ENCODE measurements around the gene DACT2. TPM values are rescaled to one million over a fixed set of nuclear protein-coding genes. Genes with fewer than 3 reads are reported as not detected.

Gene DACT2
- total RNA-seq, 4 donors from 2014 or later: 0.27 TPM; not detected in 3

DNA sequence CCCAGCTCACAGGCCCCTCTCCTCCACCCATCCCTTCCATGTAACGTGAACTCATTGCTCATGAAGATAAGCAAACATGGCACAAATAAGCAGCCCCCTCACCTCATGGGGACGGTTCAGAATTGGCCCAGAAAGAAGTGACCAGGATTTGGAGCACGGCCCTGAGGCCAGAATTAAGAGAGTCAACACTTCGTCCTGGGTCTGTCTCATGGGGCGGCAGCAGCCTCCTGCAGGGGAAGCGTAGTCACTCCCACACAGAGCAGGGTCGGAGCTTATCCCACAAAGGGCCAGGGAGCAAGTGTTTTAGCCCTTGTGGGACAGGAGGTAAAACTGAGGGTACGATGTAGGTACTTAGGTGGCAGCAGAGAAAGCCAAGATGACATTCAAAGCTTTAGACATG is 28.6 kb upstream of the DACT2 start:
- intact Hi-C loops (cut with DNase I): no loop called here
- H3K4me3 ChIP-seq (replicated peaks in 1 of 3): no peak overlapping the region
- no peak overlapping the region for H3K27ac ChIP-seq
- H3K36me3 ChIP-seq: no peaks in the 10 kb centered on the region
- DNase-seq: no peak
- no peaks in the 10 kb centered on the region for H3K4me1 ChIP-seq
- H3K9me3 ChIP-seq: no peaks in the 10 kb centered on the region
- no peak for TF ChIP-seq CTCF (IDR thresholded peaks at IDR 0.05)
- no peak for TF ChIP-seq POLR2A (IDR thresholded peaks at IDR 0.05)
- H3K27me3 ChIP-seq: no peaks in the 10 kb centered on the region
- WGBS, 2 donors: 78 to 90% methylated on average over 8 of the region's 8 CpGs

DNA sequence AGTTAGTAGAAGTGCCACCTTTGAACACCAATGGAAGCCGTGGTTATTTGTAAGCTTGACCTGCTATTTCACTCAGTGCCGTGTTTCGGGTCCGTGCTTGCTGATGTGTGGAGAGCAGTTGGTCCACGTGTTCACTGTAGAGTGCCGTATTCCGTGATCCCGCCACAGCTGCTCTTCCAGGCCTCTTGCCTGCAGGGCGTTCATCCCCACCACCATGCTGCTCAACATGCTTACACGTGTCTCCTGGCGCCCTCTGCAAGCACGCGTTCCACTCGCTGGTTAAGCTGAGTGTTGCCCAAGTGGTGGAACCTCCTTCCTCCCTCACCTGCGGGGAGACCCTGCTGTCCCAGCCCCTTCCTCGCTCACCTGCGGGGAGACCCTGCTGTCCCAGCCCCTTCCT is 28.0 kb upstream of the DACT2 start:
- no peaks in the 10 kb centered on the region for H3K27me3 ChIP-seq
- no peak overlapping the region for H3K27ac ChIP-seq
- no peaks in the 10 kb centered on the region for H3K36me3 ChIP-seq
- H3K4me1 ChIP-seq: no peaks in the 10 kb centered on the region
- WGBS, 2 donors: 92 to 94% methylated on average over 17 of the region's 17 CpGs
- H3K9me3 ChIP-seq: no peaks in the 10 kb centered on the region
- no peak overlapping the region for H3K4me3 ChIP-seq (replicated peaks in 1 of 3)
- intact Hi-C loops (cut with DNase I): no loop called here
- no peak for DNase-seq
- TF ChIP-seq POLR2A (IDR thresholded peaks at IDR 0.05) (no peak), CTCF (IDR thresholded peaks at IDR 0.05) (no peak)

DNA sequence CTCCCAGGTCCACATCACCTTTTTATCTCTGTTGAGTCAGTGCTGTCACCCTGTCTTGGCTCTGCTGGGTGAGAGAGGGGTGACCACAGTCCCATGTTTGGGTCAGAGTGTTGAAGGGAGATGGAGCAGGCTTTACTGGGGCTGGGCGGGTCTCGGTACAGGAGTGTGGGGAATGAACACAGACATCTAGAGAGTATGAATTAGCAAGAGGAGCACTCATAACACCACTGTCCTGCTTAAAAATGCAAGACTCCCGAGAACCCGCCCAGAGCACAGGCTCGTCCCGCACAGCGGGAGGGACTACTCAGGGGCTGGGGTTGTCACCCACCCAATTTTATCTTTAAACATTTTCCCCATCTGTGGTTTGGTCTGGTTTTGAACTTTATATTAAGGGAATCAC is 27.5 kb upstream of the DACT2 start:
- no peak for DNase-seq
- no peaks in the 10 kb centered on the region for H3K27me3 ChIP-seq
- 83 to 94% methylated on average over 7 of the region's 7 CpGs for WGBS, 2 donors
- H3K4me3 ChIP-seq (replicated peaks in 1 of 3): no peak overlapping the region
- no peak for TF ChIP-seq POLR2A (IDR thresholded peaks at IDR 0.05)
- no peak for TF ChIP-seq CTCF (IDR thresholded peaks at IDR 0.05)
- intact Hi-C loops (cut with DNase I): no loop called here
- no peak overlapping the region for H3K27ac ChIP-seq
- no peaks in the 10 kb centered on the region for H3K9me3 ChIP-seq
- H3K4me1 ChIP-seq: no peaks in the 10 kb centered on the region
- H3K36me3 ChIP-seq: no peaks in the 10 kb centered on the region

GRCh38 chr6:168345896-168346754 is 26.5 kb upstream of the DACT2 start:
- Histone ChIP-seq H3K36me3 (no peaks in the 10 kb centered on the region), H3K27me3 (no peaks in the 10 kb centered on the region), H3K9me3 (no peaks in the 10 kb centered on the region), H3K27ac (no peak overlapping the region), H3K4me1 (no peaks in the 10 kb centered on the region), H3K4me3 (replicated peaks in 1 of 3) (no peak overlapping the region)
- WGBS, 2 donors: 58 to 80% methylated on average over 12 to 24 of the region's 33 CpGs
- TF ChIP-seq POLR2A (IDR thresholded peaks at IDR 0.05): no peak
- no peak for TF ChIP-seq CTCF (IDR thresholded peaks at IDR 0.05)
- intact Hi-C loops (cut with DNase I): no loop called here
- no peak for DNase-seq

DNA sequence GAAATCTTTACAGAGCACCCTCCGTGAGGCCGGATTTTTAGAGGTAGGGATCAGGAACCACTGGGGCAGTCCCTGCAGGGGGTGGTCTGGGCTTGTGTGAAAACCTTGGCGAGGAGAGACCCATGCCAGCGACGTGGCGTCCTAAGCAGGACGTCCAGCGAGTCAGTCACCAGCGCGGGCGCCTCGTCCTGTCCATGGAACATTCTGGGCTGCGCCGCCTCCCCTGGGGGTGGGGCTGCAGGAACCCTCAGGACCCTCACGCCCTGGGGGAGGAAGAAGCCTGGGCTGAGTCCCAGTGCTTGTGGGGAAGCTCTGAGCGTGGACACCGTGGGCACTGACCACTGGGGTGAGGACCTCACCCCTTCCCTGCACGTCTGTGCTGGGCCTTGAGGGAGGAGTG is 25.7 kb upstream of the DACT2 start:
- TF ChIP-seq POLR2A (IDR thresholded peaks at IDR 0.05): no peak
- TF ChIP-seq CTCF (IDR thresholded peaks at IDR 0.05): no peak

More for the DNA sequence above, 25.7 kb upstream of the DACT2 start:
- whole genome bisulfite sequencing, 2 donors: 92% methylated on average over 10 to 15 of the region's 18 CpGs
- Histone ChIP-seq H3K4me3 (replicated peaks in 1 of 3) (no peak overlapping the region), H3K9me3 (no peaks in the 10 kb centered on the region), H3K4me1 (no peaks in the 10 kb centered on the region), H3K27ac (no peak overlapping the region), H3K36me3 (no peaks in the 10 kb centered on the region), H3K27me3 (no peaks in the 10 kb centered on the region)
- intact Hi-C loops (cut with DNase I): no loop called here
- no peak for DNase-seq

Data from thyroid gland (tissue), 4 donors.